Peyer's patch (tissue), 4 donors: ENCODE data around the gene UBAP1. TPM values are rescaled to one million over a fixed set of nuclear protein-coding genes. Genes with fewer than 3 reads are reported as not detected.

Source experiments
- DNase-seq, 3 donors: peaks; one replicate each; pipeline ENCODE4 v3.0.0-alpha.2; 2017 to 2019
- H3K27ac ChIP-seq, 4 donors: fragments of 200-600 bp; sonication (generic); one replicate each; pipeline ENCODE4 v1.5.1; 2016 to 2019
- H3K27me3 ChIP-seq, 2 donors: fragments of 200-600 bp; sonication (generic); one replicate each; pipeline ENCODE4 v1.5.1; 2019
- H3K36me3 ChIP-seq, 3 donors: fragments of 200-600 bp; sonication (generic); one replicate each; pipeline ENCODE4 v1.5.1; 2016 to 2019
- H3K4me1 ChIP-seq, 4 donors: fragments of 200-600 bp; sonication (generic); one replicate each; pipeline ENCODE4 v1.5.1; 2016 to 2019
- H3K4me3 ChIP-seq, 4 donors: fragments of 200-600 bp; sonication (generic); 1 replicate in 3 of 4; 2 replicates in 1 of 4; pipeline ENCODE4 v1.5.1; 2016 to 2019; ENCODE audit warnings: mild to moderate bottlenecking in 1 of 4
- H3K9me3 ChIP-seq, 4 donors: fragments of 200-600 bp; sonication (generic); one replicate each; pipeline ENCODE4 v1.5.1; 2016 to 2019; ENCODE audit warnings: mild to moderate bottlenecking in 1 of 4
- POLR2A ChIP-seq, 2 donors: fragments of 450-650 bp; IDR thresholded peaks; one replicate each; pipeline ENCODE4 v1.5.1; 2017; ENCODE audit warnings: antibody characterized with exemption in 2 of 2, mild to moderate bottlenecking in 2 of 2, moderate library complexity in 2 of 2
- total RNA-seq, 4 donors: library from RNA; depleted of rRNA; stranded (reverse); fragments of >200 nt; gene quantifications; one replicate each; pipeline ENCODE4 v1.1.0, GENCODE V29; 2016
- TF ChIP-seq, protein P1 (sequence below), 6 experiments: fragments of 450-650 bp in 4 of 6; fragments of 200-600 bp in 2 of 6; sonication (generic) in 1 of 6; IDR thresholded peaks; one replicate each; pipeline ENCODE4 v1.5.1; 2017 to 2019; ENCODE audit warnings: antibody characterized with exemption in 6 of 6, mild to moderate bottlenecking in 3 of 6, moderate library complexity in 1 of 6

The UBAP1 gene
- total RNA-seq, 4 donors from 2014 or later, result 19.8 to 40.2 (median 31.6) TPM

DNA sequence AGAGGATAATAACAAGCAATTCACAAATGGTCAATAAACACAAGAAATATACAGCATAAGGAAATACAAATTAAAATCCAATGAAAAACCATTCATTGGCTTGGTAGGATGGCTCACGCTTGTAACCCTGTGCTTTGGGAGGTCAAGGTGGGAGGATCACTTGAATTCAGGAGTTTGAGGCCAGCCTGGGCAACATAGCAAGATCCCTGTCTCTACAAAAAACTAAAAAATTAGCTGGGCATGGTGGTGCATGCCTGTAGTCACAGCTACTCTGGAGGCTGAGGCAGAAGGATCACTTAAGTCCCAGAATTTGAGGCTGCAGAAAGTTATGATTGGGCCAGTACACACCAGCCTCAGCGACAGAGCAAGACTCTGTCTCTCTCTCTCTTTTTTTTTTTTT, 20.9 kb upstream of the UBAP1 start:
- DNase-seq, result no peak
- TF ChIP-seq, protein P1, sequence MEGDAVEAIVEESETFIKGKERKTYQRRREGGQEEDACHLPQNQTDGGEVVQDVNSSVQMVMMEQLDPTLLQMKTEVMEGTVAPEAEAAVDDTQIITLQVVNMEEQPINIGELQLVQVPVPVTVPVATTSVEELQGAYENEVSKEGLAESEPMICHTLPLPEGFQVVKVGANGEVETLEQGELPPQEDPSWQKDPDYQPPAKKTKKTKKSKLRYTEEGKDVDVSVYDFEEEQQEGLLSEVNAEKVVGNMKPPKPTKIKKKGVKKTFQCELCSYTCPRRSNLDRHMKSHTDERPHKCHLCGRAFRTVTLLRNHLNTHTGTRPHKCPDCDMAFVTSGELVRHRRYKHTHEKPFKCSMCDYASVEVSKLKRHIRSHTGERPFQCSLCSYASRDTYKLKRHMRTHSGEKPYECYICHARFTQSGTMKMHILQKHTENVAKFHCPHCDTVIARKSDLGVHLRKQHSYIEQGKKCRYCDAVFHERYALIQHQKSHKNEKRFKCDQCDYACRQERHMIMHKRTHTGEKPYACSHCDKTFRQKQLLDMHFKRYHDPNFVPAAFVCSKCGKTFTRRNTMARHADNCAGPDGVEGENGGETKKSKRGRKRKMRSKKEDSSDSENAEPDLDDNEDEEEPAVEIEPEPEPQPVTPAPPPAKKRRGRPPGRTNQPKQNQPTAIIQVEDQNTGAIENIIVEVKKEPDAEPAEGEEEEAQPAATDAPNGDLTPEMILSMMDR (IDR thresholded peaks at IDR 0.05), result no peak
- TF ChIP-seq POLR2A (IDR thresholded peaks at IDR 0.05), result no peak
- Histone ChIP-seq H3K27ac (no peak overlapping the region), H3K9me3 (no peaks in the 10 kb centered on the region), H3K36me3 (no peaks in the 10 kb centered on the region), H3K4me3 (no peak overlapping the region), H3K4me1 (no peaks in the 10 kb centered on the region), H3K27me3 (no peaks in the 10 kb centered on the region)

DNA sequence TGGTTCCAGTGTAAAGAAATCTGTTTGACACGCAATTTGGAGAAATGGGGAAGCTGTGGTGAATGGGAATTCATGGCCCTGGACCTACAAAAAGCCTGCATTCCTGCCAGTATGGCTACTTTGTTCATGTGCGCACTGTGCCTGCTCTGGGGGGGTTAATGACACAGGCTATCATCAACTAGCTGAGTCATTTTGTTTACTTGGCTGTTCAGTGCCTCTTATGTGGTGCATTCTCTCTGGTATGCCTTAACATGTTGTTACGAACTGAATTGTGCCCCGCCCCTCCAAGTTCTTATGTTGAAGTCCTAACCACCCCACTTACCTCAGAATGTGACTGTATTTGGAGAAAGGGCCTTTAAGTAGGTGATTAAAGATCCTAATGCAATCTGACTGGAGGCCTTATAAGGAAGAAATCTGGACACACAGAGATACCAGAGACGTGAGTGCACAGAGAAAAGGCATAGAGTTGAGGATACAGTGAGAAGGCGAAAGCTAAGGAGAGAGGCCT, 20.4 kb upstream of the UBAP1 start:
- H3K27me3 ChIP-seq, result no peaks in the 10 kb centered on the region
- TF ChIP-seq POLR2A (IDR thresholded peaks at IDR 0.05), result no peak
- TF ChIP-seq, protein P1 (IDR thresholded peaks at IDR 0.05), result no peak
- no peak overlapping the region for H3K27ac ChIP-seq
- no peaks in the 10 kb centered on the region for H3K4me1 ChIP-seq
- no peak overlapping the region for H3K4me3 ChIP-seq
- DNase-seq, result no peak
- no peaks in the 10 kb centered on the region for H3K36me3 ChIP-seq
- no peaks in the 10 kb centered on the region for H3K9me3 ChIP-seq

DNA sequence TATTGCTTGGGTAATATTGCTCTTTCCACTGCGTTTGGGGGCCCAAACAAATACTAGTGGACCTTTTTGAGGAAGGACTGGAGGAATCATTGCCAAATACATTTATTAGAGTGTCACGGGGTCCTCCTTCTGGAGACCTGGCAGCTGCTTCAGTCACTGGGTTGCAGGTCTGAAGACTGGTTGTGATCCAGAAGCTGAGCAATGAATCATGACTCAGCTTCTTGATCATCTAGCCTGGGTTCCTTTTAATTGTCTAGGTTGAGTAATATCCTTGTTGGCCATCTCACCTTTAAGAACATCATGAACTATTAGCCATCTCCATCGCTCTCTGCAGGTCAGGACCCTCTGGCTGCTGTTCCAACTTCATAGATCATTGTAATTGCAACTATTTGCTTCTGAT, 15.4 kb upstream of the UBAP1 start:
- TF ChIP-seq, protein P1 (IDR thresholded peaks at IDR 0.05), result no peak
- no peak for TF ChIP-seq POLR2A (IDR thresholded peaks at IDR 0.05)
- no peak overlapping the region for H3K4me3 ChIP-seq
- H3K9me3 ChIP-seq, result no peaks in the 10 kb centered on the region
- H3K27me3 ChIP-seq, result no peaks in the 10 kb centered on the region
- DNase-seq, result peak in 1 of 3 donors; percentile 13
- H3K4me1 ChIP-seq, result no peaks in the 10 kb centered on the region
- H3K27ac ChIP-seq, result no peak overlapping the region
- no peaks in the 10 kb centered on the region for H3K36me3 ChIP-seq

DNA sequence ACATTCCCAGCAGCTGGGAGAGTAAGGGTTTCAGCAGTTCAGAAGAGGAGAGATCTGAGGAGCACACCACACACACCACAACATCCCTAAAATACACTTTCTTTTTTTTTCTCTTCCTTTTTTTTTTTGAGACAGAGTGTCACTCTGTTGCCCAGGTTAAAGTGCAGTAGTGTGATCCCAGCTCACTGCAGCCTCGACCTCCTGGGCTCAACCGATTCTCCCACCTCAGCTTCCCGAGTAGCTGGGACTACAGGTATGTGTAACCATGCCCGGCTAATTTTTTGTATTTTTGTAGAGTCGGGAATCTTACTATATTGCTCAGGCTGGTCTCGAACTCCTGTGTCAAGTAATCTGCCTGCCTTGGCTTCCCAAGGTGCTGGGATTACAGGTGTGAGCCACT, 9.7 kb upstream of the UBAP1 start:
- H3K36me3 ChIP-seq, result no peaks in the 10 kb centered on the region
- H3K9me3 ChIP-seq, result no peaks in the 10 kb centered on the region
- no peak for TF ChIP-seq POLR2A (IDR thresholded peaks at IDR 0.05)
- TF ChIP-seq, protein P1 (IDR thresholded peaks at IDR 0.05), result no peak
- H3K4me3 ChIP-seq, result no peak overlapping the region
- H3K27me3 ChIP-seq, result no peaks in the 10 kb centered on the region
- no peak overlapping the region for H3K27ac ChIP-seq
- H3K4me1 ChIP-seq, result peaks cover 0 to 3% (median 0%) of the 10 kb centered on the region in 4 donors
- peak in 1 of 3 donors; percentile 34 for DNase-seq

DNA sequence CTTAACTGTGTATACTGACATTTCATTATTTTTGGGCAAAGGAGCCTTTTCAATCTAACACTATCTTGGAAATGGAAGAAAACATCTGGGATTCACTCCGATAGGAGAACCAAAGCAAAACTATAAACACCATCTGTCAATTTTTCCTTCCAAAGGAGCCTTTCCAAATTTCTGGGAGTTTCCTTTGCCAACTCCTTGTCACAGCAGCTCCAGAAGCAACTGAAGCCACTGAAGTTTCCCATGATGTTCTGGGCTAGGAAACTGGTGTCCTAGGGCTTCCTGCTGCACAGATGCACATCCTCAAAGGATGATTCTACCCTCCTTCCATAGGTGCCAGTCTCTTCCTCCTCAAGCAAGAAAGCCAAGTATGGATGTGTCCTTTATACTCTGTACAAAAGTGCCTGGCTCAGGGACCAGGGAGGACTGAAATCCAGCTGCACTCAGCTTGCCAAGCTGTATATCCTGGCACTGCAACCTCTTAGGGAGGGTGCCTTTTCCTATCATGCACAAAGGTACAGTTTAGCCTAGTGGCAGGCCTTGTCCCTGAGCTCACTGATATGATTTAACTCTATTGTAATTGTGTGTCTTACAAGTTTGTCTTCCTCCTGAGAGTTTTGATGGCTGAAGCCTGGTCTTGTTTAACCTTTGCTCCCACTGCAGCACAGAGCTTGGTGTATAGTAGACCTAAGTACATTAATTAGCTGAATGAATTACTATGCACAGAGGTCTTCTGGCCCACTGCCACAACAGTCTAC, 8.4 kb upstream of the UBAP1 start:
- Histone ChIP-seq H3K27me3 (no peaks in the 10 kb centered on the region), H3K27ac (peak overlapping the region in 2 of 4 donors; percentile 1 to 45), H3K9me3 (no peaks in the 10 kb centered on the region), H3K4me3 (no peak overlapping the region), H3K4me1 (peaks cover 0 to 3% (median 0%) of the 10 kb centered on the region in 4 donors), H3K36me3 (no peaks in the 10 kb centered on the region)
- no peak for DNase-seq
- TF ChIP-seq, protein P1 (IDR thresholded peaks at IDR 0.05), result peak in 2 of 6 experiments; percentile 17 to 22
- TF ChIP-seq POLR2A (IDR thresholded peaks at IDR 0.05), result no peak
